Stimulated activated effector memory CD8-positive, alpha-beta T cell treated with anti-CD3 and anti-CD28 coated beads, Interleukin-12 subunit alpha, Interleukin-12 subunit beta, amount 100 ng/mL, for 72 hours (primary cell): ENCODE results near the gene CDH7.

Experiments used
- ATAC-seq: fragments of 150-1000 bp; cut with Tn5 transposase; 2 replicates; pipeline ENCODE4 v1.10.0; 2021
- DNase-seq, 2 donors: peaks; one replicate each; pipeline ENCODE4 v3.0.0; 2021 to 2022; ENCODE audit warnings: low spot score in 2 of 2
- H3K27ac Mint-ChIP-seq: one replicate; pipeline ENCODE4 v1.8.0; 2022; ENCODE audit warnings: mild to moderate bottlenecking, mixed read lengths
- H3K36me3 Mint-ChIP-seq: one replicate; pipeline ENCODE4 v1.8.0; 2022; ENCODE audit warnings: mild to moderate bottlenecking, mixed read lengths
- H3K4me1 Mint-ChIP-seq: one replicate; pipeline ENCODE4 v1.8.0; 2022; ENCODE audit warnings: mixed read lengths
- H3K4me3 Mint-ChIP-seq: one replicate; pipeline ENCODE4 v1.8.0; 2022; ENCODE audit warnings: mild to moderate bottlenecking, mixed read lengths
- H3K9me3 Mint-ChIP-seq: one replicate; pipeline ENCODE4 v1.8.0; 2022; ENCODE audit warnings: mixed read lengths

CDH7 gene

GRCh38 chr18:65922103-65922502 lies 171.3 kb downstream of the CDH7 start:
- ATAC-seq (no peak), DNase-seq (no peak)
- Mint-ChIP-seq H3K36me3 (no peaks in the 10 kb centered on the region), H3K27ac (no peak overlapping the region), H3K9me3 (peaks cover 5% of the 10 kb centered on the region), H3K4me1 (no peaks in the 10 kb centered on the region), H3K4me3 (no peak overlapping the region)

DNA sequence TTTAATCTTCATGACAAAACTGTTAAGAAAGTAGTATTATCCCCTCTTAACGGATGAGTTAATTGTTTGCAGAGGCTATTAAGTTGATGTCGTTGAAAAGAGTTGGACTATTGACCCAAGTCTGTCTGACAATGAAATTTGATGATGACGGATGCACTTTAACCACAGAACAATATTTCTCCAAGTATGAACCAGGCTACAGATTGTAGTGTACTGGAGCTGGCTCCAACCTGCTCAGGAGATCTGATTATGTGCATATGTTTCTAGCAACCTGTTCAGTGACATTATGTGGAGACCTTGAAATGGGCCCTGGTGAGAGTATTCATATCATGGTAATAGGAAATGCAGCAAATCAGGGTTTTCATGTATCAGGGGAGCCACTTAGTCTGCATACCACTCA lies 174.1 kb downstream of the CDH7 start:
- Mint-ChIP-seq H3K36me3 (no peaks in the 10 kb centered on the region), H3K4me3 (no peak overlapping the region), H3K27ac (no peak overlapping the region), H3K4me1 (no peaks in the 10 kb centered on the region), H3K9me3 (no peaks in the 10 kb centered on the region)
- ATAC-seq (no peak), DNase-seq (no peak)

- DNase-seq, result no peak
- Mint-ChIP-seq H3K36me3 (no peaks in the 10 kb centered on the region), H3K27ac (no peak overlapping the region)
Observed at GRCh38 chr18:65934874-65935273, 184.1 kb downstream of the CDH7 start.

GRCh38 chr18:65936678-65937077 lies 185.9 kb downstream of the CDH7 start:
- Mint-ChIP-seq H3K9me3 (peaks cover 31% of the 10 kb centered on the region), H3K4me1 (no peaks in the 10 kb centered on the region), H3K4me3 (no peak overlapping the region), H3K27ac (no peak overlapping the region), H3K36me3 (no peaks in the 10 kb centered on the region)
- no peak for ATAC-seq
- DNase-seq, result no peak

More at GRCh38 chr18:65934874-65935273, 184.1 kb downstream of the CDH7 start:
- H3K9me3 Mint-ChIP-seq, result peaks cover 34% of the 10 kb centered on the region
- no peak overlapping the region for H3K4me3 Mint-ChIP-seq
- no peak for ATAC-seq
- no peaks in the 10 kb centered on the region for H3K4me1 Mint-ChIP-seq

DNA sequence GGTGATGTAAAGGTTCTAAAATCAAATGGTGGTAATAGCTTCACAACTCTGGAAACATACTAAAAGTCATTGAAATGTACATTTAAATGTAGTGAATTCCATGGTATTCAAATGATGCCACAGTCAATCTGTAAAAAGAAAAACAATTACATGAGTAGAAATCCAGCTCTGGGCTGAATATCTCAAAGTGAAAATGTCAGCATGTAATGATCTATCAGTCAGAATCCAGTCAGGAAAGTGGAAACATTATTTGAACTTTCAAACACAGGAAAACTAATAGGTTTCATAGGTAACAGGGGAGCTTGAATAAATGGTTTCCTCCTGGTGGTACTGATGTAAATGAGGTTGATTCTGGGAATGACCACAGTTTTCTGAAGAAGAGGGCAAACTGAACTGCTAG lies 186.4 kb downstream of the CDH7 start:
- no peak for DNase-seq
- Mint-ChIP-seq H3K4me3 (no peak overlapping the region), H3K36me3 (no peaks in the 10 kb centered on the region), H3K4me1 (no peaks in the 10 kb centered on the region), H3K9me3 (peaks cover 29% of the 10 kb centered on the region), H3K27ac (no peak overlapping the region)
- no peak for ATAC-seq

- DNase-seq (no peak), ATAC-seq (no peak)
- Mint-ChIP-seq H3K4me3 (no peak overlapping the region), H3K27ac (no peak overlapping the region), H3K4me1 (no peaks in the 10 kb centered on the region), H3K36me3 (no peaks in the 10 kb centered on the region), H3K9me3 (peaks cover 29% of the 10 kb centered on the region)
Observed at GRCh38 chr18:65938592-65939372, 188.0 kb downstream of the CDH7 start.
